Endothelial cell of umbilical vein (primary cell): ENCODE measurements around the gene PPOX. TPM values are rescaled to one million over a fixed set of nuclear protein-coding genes. Genes with fewer than 3 reads are reported as not detected.

Experiments
- BruUV-seq: library from RNA; stranded (reverse); fragments of 400-500 nt; replicated peaks from 2 replicates; lab custom pipeline; 2021; lab: Mats Ljungman, UMichigan
- CTCF ChIA-PET: fragments of 300-600, 350-600 bp; sonication (Branson Sonifier 250); formaldehyde crosslinking; loops from one replicate; lab custom pipeline; 2021; ENCODE audit warnings: antibody characterized with exemption, inconsistent platforms; lab: Charles Lee
- POLR2A ChIA-PET: fragments of 300-600, 350-600 bp; sonication (Branson Sonifier 250); formaldehyde crosslinking; loops from one replicate; lab custom pipeline; 2021; ENCODE audit warnings: antibody characterized with exemption, inconsistent platforms; lab: Charles Lee
- DNase-seq: peaks from one replicate; pipeline ENCODE4 v3.0.0-alpha.2; 2011; ENCODE audit warnings: low read depth, low spot score
- FAIRE-seq: peaks from 2 replicates; lab custom pipeline; 2011; peaks lifted over from hg19 to GRCh38; lab: Jason Lieb, UNC
- H2AFZ ChIP-seq: 2 replicates; pipeline ENCODE4 v1.6.0; 2012; ENCODE audit warnings: low read depth, low read length, control low read depth, inconsistent platforms
- H3K27ac ChIP-seq: 2 replicates; pipeline ENCODE4 v1.5.1; 2011; ENCODE audit warnings: low read depth, mild to moderate bottlenecking, control low read depth, low read length, moderate library complexity; ENCODE audit not compliant: insufficient read depth
- H3K27me3 ChIP-seq, 2 experiments: 2 replicates each; pipeline versions ENCODE4 v1.6.0 to v1.6.1; 2011; ENCODE audit warnings: low read length in 2 of 2, mixed read lengths in 1 of 2; ENCODE audit not compliant: control insufficient read depth in 2 of 2, insufficient read depth in 2 of 2
- H3K36me3 ChIP-seq, 2 experiments: 2 replicates in 1 of 2; 3 replicates in 1 of 2; pipeline ENCODE4 v1.5.1; 2011; ENCODE audit warnings: low read length in 2 of 2, mild to moderate bottlenecking in 1 of 2, moderate library complexity in 1 of 2; ENCODE audit not compliant: control insufficient read depth in 2 of 2, insufficient read depth in 2 of 2; ENCODE audit errors: extremely low read depth in 1 of 2
- H3K4me1 ChIP-seq: 3 replicates; pipeline ENCODE4 v1.5.1; 2011; ENCODE audit warnings: mild to moderate bottlenecking, low read length; ENCODE audit not compliant: control insufficient read depth, insufficient read depth; ENCODE audit errors: extremely low read depth
- H3K4me2 ChIP-seq: 2 replicates; pipeline ENCODE4 v1.6.1; 2011; ENCODE audit warnings: low read length, control low read depth, mixed read lengths; ENCODE audit not compliant: insufficient read depth
- H3K4me3 ChIP-seq, 3 experiments: fragments of 200-600 bp in 1 of 3; sonication (generic), shearing (Covaris generic) in 1 of 3; replicated peaks in 1 of 3; 2 replicates each; pipeline ENCODE4 v1.5.1; 2011 to 2016; ENCODE audit warnings: control low read depth in 3 of 3, low read length in 3 of 3, mild to moderate bottlenecking in 2 of 3, inconsistent platforms in 1 of 3, low read depth in 1 of 3, moderate library complexity in 1 of 3; ENCODE audit not compliant: insufficient read depth in 1 of 3
- H3K79me2 ChIP-seq: 2 replicates; pipeline ENCODE4 v1.6.0; 2012; ENCODE audit warnings: low read length, inconsistent platforms; ENCODE audit not compliant: control insufficient read depth, insufficient read depth
- H3K9ac ChIP-seq: replicated peaks from 2 replicates; pipeline ENCODE3; 2011; ENCODE audit warnings: low read length, control low read depth; ENCODE audit not compliant: insufficient read depth; ENCODE audit errors: extremely low read depth
- H3K9me1 ChIP-seq: replicated peaks from 3 replicates; pipeline ENCODE4 v1.6.0; 2011; ENCODE audit warnings: mild to moderate bottlenecking, low read length; ENCODE audit not compliant: control insufficient read depth, insufficient read depth; ENCODE audit errors: extremely low read depth
- H3K9me3 ChIP-seq: replicated peaks from 2 replicates; pipeline ENCODE4 v1.5.1; 2012; ENCODE audit warnings: low read length, inconsistent platforms; ENCODE audit not compliant: control insufficient read depth, insufficient read depth
- H4K20me1 ChIP-seq: replicated peaks from 2 replicates; pipeline ENCODE3; 2011; ENCODE audit warnings: mild to moderate bottlenecking, low read length; ENCODE audit not compliant: control insufficient read depth, insufficient read depth; ENCODE audit errors: extremely low read depth
- POLR2A ChIP-seq: IDR thresholded peaks from 2 replicates; pipeline ENCODE4 v1.6.1; 2012; ENCODE audit warnings: low read depth, mild to moderate bottlenecking, control low read depth, low read length
- POLR2AphosphoS5 ChIP-seq: IDR thresholded peaks from 2 replicates; pipeline ENCODE4 v1.6.1; 2012; ENCODE audit warnings: low read depth, mild to moderate bottlenecking, control low read depth, low read length, moderate library complexity; ENCODE audit not compliant: insufficient read depth
- dilution Hi-C: fragments of 300-500 bp; cut with MboI; formaldehyde crosslinking; loops from one replicate; pipeline ENCODE4 v1.15.0; 2019; ENCODE audit warnings: low sequenced_read_pairs; ENCODE audit not compliant: extremely low pct_ligation_motif_present
- intact Hi-C: fragments of 100-400 bp; cut with micrococcal nuclease; formaldehyde crosslinking; loops from one replicate; pipeline ENCODE4 v1.10.0; 2022
- polyA plus RNA-seq, 4 experiments: library from polyadenylated mRNA; depleted of rRNA in 3 of 4; stranded (reverse) in 3 of 4; unstranded in 1 of 4; fragments of >200 nt; gene quantifications; 2 replicates each; pipeline versions ENCODE4 v1.2.1 to v1.2.3, GENCODE V29; 2011 to 2012; ENCODE audit warnings: missing spikeins in 1 of 4
- total RNA-seq: library from RNA; stranded (reverse); gene quantifications from 2 replicates; pipeline ENCODE4 v1.2.3, GENCODE V29; 2021
- TF ChIP-seq, protein P1 (sequence below): IDR thresholded peaks from 2 replicates; pipeline ENCODE4 v1.6.1; 2011; ENCODE audit not compliant: insufficient read depth, insufficient read length

Gene PPOX
- total and polyA plus RNA-seq, 2 donors (not counting 3 experiments of a cell fraction or from before 2014, with no cell fraction given): 26.4 to 28.5 TPM

DNA sequence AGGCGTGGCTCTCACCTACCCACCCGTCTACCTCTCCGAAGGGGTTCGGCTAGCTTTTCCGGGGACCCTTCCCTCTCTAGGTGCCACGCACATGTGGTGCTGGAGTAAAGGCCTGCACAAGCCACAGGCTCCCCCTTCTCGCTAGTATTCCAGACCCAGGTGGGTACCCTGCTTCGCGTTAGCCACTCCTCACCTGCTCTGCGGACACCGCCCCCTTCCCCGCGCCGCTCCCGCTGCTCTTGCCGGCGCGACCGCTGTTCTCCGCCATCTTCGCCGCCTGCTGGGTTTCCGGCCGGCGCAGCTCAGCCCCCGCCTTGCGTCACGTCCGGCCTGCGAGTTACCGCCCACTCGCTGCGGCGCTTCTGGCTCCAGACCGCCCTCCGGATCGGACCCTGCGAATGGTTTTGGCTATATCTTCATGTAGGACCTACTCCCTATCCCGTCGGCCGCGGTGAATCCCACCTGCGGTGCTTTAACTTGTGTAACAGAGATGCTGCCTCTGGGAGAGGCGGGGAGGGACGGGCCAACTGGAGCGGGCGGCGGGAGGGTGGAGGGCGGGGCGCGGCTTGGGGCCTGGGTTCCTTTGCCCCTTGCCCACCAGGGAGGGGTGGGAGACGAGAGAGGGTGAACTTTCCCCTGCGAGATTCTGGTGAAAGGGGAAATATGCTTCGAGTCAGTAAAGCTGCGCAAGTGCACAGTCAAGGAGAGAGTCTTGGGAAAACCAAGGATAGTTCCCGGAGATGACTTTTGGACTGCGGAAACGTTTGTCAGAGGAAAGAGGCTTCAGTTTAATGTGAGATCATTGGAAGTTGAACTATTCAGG lies 48.3 kb upstream of the PPOX start, which contains the start of the genes NIT1 and PFDN2:
NIT1 (plus strand) TSS at position 347 of the 823 bp plus-strand sequence; CDS start at position 419, 72 bp downstream.
PFDN2 (minus strand) TSS at position 279 of the 823 bp plus-strand sequence; CDS start at position 268, 11 bp downstream.
- peak within 1 kb of the TSS; percentile 82 for H3K4me2 ChIP-seq
- no peaks in the 10 kb centered on the region for H3K9me3 ChIP-seq
- ChIA-PET POLR2A (interaction anchor here (1.3 to 1.9 kb wide), 2 partner anchors 15 to 72 kb away, joined by 3 to 11 read pairs; partner anchors contain the start of genes DEDD and USF1), CTCF (interaction anchor here (0.8 to 1.9 kb wide), 8 partner anchors 13 to 264 kb away, joined by 3 to 7 read pairs (median 4); partner anchors contain the start of genes DEDD, KLHDC9 and USF1)
- no TSS peak for BruUV-seq
- TF ChIP-seq POLR2AphosphoS5: peak; percentile 88
- TF ChIP-seq POLR2A: peak; percentile 88
- TF ChIP-seq, protein P1, sequence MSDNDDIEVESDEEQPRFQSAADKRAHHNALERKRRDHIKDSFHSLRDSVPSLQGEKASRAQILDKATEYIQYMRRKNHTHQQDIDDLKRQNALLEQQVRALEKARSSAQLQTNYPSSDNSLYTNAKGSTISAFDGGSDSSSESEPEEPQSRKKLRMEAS: no peak
- no peaks in the 10 kb centered on the region for H3K27me3 ChIP-seq
- dilution Hi-C loops: no loop called here
- peak within 1 kb of the TSS; percentile 66 for H3K27ac ChIP-seq
- H3K36me3 ChIP-seq: peaks cover 8 to 26% of the 10 kb centered on the region in 2 experiments
- peaks cover 53% of the 10 kb centered on the region for H3K79me2 ChIP-seq
- H4K20me1 ChIP-seq: no peaks in the 10 kb centered on the region
- no peaks in the 10 kb centered on the region for H3K9me1 ChIP-seq
- H2AFZ ChIP-seq: peak within 1 kb of the TSS; percentile 42
- peak; percentile 86 for DNase-seq
- peak within 1 kb of the TSS; percentile 89 for H3K9ac ChIP-seq
- FAIRE-seq: peak; percentile 86
- intact Hi-C loops: loop anchor here (1.0 to 5.0 kb wide), 4 partner anchors 13 to 194 kb away; partner anchors contain the start of genes KLHDC9, SDHC and USP21
- H3K4me3 ChIP-seq: peak within 1 kb of the TSS; percentile 21 to 100 (median 65)
- peaks cover 43% of the 10 kb centered on the region for H3K4me1 ChIP-seq
